ENCODE data around the gene ANAPC4. TPM values are rescaled to one million over a fixed set of nuclear protein-coding genes. Genes with fewer than 3 reads are reported as not detected.

ANAPC4 gene
- total RNA-seq, 2 donors from 2014 or later, result 36.2 to 41.4 TPM

DNA sequence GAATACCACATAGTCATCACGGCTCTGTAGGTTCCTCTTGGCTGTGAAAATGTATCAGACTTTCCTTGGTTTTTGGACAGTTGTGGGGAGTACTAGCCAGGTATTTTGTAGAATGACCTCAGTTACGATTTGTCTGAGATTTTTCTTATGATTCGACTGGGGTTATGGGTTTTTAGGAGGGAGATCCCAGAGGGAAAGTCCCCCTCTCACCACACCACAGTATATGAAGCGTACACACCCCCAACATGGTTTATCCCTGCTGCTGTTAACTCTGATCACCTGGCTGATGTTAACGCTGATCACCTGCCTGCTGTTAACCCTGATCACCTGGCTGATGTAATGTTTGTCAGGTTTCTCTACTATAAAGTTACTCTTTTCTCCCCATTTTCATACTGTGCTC lies 72.6 kb downstream of the ANAPC4 start:
- H3K27me3 Mint-ChIP-seq, result no peaks in the 10 kb centered on the region
- ATAC-seq (no peak), DNase-seq (no peak)
- H3K4me1 Mint-ChIP-seq, result no peaks in the 10 kb centered on the region
- H3K36me3 Mint-ChIP-seq (ENCODE audit: low read depth), result peaks cover 2% of the 10 kb centered on the region
- H3K4me3 Mint-ChIP-seq, result no peak overlapping the region
- no peak overlapping the region for H3K27ac Mint-ChIP-seq
- H3K9me3 ChIP-seq (ENCODE audit: control insufficient read depth, low read length, poor library complexity, severe bottlenecking), result no peaks in the 10 kb centered on the region

DNA sequence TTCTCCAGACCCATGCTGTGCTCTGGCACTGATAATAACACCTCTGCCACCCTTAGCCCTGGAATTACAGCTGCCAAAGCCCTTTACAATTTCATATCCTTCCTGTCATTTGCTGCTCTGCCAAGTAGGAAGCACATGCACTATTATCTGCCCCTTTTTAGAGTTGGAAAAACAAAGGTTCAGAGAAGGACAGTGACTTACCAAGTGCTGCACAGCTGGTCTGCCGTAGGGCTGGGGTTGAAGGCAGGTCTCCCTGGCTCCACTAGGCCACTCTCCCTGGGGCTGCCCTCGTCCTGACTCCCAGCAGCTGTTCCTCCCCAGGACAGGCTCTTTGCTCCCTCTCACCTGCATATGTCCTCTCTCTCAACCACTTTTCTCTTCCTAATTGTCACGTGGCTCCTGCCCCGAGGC lies 73.4 kb downstream of the ANAPC4 start:
- no peak overlapping the region for H3K27ac Mint-ChIP-seq
- ATAC-seq (no peak), DNase-seq (no peak)
- H3K36me3 Mint-ChIP-seq (ENCODE audit: low read depth), result peaks cover 2% of the 10 kb centered on the region
- no peak overlapping the region for H3K4me3 Mint-ChIP-seq
- H3K27me3 Mint-ChIP-seq, result no peaks in the 10 kb centered on the region
- H3K4me1 Mint-ChIP-seq, result no peaks in the 10 kb centered on the region
- no peaks in the 10 kb centered on the region for H3K9me3 ChIP-seq (ENCODE audit: control insufficient read depth, low read length, poor library complexity, severe bottlenecking)

DNA sequence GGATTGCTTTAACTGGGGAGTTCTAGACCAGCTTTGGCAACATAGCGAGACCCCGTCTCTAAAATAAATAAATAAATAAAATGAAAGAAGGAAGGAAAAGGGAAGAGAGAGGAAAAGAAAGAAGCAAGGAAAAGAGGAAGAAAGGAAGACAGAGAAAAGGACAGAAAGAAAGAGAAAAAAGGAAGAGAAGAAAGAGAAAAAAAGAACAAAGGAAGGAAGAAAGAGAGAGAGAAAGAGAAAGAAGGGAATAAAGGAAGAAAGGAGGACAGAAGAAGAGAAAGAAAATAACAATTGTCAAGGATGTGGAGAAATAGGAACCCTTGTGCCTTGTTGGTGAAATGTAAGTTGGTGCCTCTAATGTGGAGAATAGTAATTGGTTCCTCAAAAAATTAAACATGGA lies 74.6 kb downstream of the ANAPC4 start:
- H3K4me3 Mint-ChIP-seq, result no peak overlapping the region
- ATAC-seq (no peak), DNase-seq (no peak)
- peaks cover 6% of the 10 kb centered on the region for H3K36me3 Mint-ChIP-seq (ENCODE audit: low read depth)
- no peaks in the 10 kb centered on the region for H3K9me3 ChIP-seq (ENCODE audit: control insufficient read depth, low read length, poor library complexity, severe bottlenecking)
- H3K27me3 Mint-ChIP-seq, result no peaks in the 10 kb centered on the region
- H3K4me1 Mint-ChIP-seq, result no peaks in the 10 kb centered on the region
- H3K27ac Mint-ChIP-seq, result peak overlapping the region; percentile 3

GRCh38 chr4:25452081-25452480 lies 75.0 kb downstream of the ANAPC4 start:
- H3K9me3 ChIP-seq (ENCODE audit: control insufficient read depth, low read length, poor library complexity, severe bottlenecking), result no peaks in the 10 kb centered on the region
- peak overlapping the region; percentile 3 for H3K27ac Mint-ChIP-seq
- H3K4me1 Mint-ChIP-seq, result no peaks in the 10 kb centered on the region
- DNase-seq (no peak), ATAC-seq (no peak)
- no peaks in the 10 kb centered on the region for H3K27me3 Mint-ChIP-seq
- H3K4me3 Mint-ChIP-seq, result no peak overlapping the region
- peaks cover 6% of the 10 kb centered on the region for H3K36me3 Mint-ChIP-seq (ENCODE audit: low read depth)

DNA sequence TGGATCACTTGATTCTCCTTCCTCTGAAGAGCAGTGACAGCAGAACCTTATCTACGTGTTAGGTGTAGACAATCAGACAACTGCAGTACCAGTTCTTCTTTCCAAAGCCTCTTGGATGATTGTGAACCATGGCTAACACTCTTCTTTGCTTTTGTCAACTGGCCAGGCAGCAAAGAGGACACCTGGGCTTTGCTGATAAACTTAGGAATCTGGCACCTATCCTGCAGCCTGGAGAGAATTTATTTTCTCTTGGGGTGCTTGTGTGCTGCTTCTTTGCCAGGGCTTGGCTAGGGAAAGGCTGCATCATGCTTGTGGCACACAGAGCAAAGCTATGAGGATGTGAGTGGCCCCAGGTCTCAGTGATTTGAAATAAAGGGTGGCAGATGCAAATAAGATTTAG lies 77.4 kb downstream of the ANAPC4 start:
- DNase-seq, result no peak
- no peak overlapping the region for H3K27ac Mint-ChIP-seq
- no peaks in the 10 kb centered on the region for H3K9me3 ChIP-seq (ENCODE audit: control insufficient read depth, low read length, poor library complexity, severe bottlenecking)
- no peaks in the 10 kb centered on the region for H3K27me3 Mint-ChIP-seq
- H3K4me3 Mint-ChIP-seq, result no peak overlapping the region
- H3K4me1 Mint-ChIP-seq, result no peaks in the 10 kb centered on the region
- H3K36me3 Mint-ChIP-seq (ENCODE audit: low read depth), result peaks cover 6% of the 10 kb centered on the region
- ATAC-seq, result no peak

- ATAC-seq (no peak), DNase-seq (no peak)
- H3K9me3 ChIP-seq (ENCODE audit: control insufficient read depth, low read length, poor library complexity, severe bottlenecking), result no peaks in the 10 kb centered on the region
- Mint-ChIP-seq H3K36me3 (ENCODE audit: low read depth) (peaks cover 6% of the 10 kb centered on the region), H3K27me3 (no peaks in the 10 kb centered on the region), H3K4me3 (no peak overlapping the region), H3K4me1 (no peaks in the 10 kb centered on the region), H3K27ac (no peak overlapping the region)
These were observed 80.1 kb downstream of the ANAPC4 start for GRCh38 chr4:25457053-25457715.

GRCh38 chr4:25466966-25467697 lies 90.1 kb downstream of the ANAPC4 start:
- Mint-ChIP-seq H3K27ac (no peak overlapping the region), H3K4me3 (no peak overlapping the region), H3K27me3 (no peaks in the 10 kb centered on the region), H3K4me1 (no peaks in the 10 kb centered on the region), H3K36me3 (ENCODE audit: low read depth) (no peaks in the 10 kb centered on the region)
- no peaks in the 10 kb centered on the region for H3K9me3 ChIP-seq (ENCODE audit: control insufficient read depth, low read length, poor library complexity, severe bottlenecking)
- no peak for DNase-seq
- ATAC-seq, result no peak

GRCh38 chr4:25467843-25468242 lies 90.8 kb downstream of the ANAPC4 start:
- no peak for ATAC-seq
- Mint-ChIP-seq H3K36me3 (ENCODE audit: low read depth) (no peaks in the 10 kb centered on the region), H3K4me1 (no peaks in the 10 kb centered on the region), H3K4me3 (no peak overlapping the region), H3K27me3 (no peaks in the 10 kb centered on the region), H3K27ac (no peak overlapping the region)
- no peaks in the 10 kb centered on the region for H3K9me3 ChIP-seq (ENCODE audit: control insufficient read depth, low read length, poor library complexity, severe bottlenecking)
- DNase-seq, result no peak

Other genes starting within 250 kb of the ANAPC4 start
- 10 to 100 TPM; 15.9 to 21.2 TPM for gene SEPSECS, start 216.8 kb upstream of the ANAPC4 start, total RNA-seq
- 10 to 100 TPM; 12.6 to 12.8 TPM for gene PI4K2B, start 143.2 kb upstream of the ANAPC4 start, total RNA-seq
- gene ZCCHC4, start 64.5 kb upstream of the ANAPC4 start, total RNA-seq, result 10 to 100 TPM in 1 of 2 donors, 1 to 10 TPM in 1; 8.8 to 11.4 TPM

Measured in T-helper 17 cell (primary cell).